Measurements from ENCODE around the gene PPP1R9B. TPM values are rescaled to one million over a fixed set of nuclear protein-coding genes. Genes with fewer than 3 reads are reported as not detected.

Gene PPP1R9B
- total RNA-seq, 4 donors from 2014 or later = 14.0 to 29.2 (median 20.0) TPM

DNA sequence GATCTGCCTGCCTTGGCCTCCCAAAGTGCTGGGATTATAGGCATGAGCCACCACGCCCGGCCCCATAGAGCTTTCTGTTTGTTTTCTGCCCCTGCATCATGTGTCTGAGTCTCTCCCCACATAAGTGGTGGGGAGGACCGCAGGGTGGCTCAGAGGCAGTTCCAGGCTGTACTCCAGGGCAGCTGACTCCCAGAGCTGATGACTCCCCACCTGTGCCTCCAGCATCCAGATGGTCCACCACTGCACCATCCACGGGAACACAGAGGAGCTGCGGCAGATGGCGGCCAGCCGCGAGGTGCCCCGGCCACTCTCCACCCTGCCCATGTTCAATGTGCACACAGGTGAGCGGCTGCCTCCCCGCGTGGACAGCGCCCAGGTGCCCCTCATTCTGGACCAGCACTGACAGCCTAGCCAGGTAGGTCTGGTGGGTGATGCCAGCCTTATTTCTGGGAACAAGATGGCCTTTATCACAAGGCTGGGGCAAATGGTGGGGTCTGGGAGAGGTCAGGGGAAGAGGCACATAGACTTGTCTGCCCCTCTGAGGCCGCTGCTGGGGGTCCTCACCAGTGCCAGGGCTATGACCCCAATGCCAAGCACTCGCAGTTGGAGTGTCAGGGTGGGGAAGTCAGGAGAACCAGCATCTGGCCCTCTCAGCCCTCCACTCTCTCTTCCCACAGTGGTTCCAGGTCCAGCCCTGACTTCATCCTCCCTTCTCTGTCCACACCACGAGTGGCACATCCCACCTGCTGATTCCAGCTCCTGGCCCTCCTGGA lies 24.7 kb upstream of the PPP1R9B start:
- no peak for TF ChIP-seq CTCF (IDR thresholded peaks at IDR 0.05; ENCODE audit: low read depth)

GRCh38 chr17:50174444-50174843 lies 24.0 kb upstream of the PPP1R9B start:
- TF ChIP-seq CTCF (IDR thresholded peaks at IDR 0.05; ENCODE audit: low read depth) = no peak

DNA sequence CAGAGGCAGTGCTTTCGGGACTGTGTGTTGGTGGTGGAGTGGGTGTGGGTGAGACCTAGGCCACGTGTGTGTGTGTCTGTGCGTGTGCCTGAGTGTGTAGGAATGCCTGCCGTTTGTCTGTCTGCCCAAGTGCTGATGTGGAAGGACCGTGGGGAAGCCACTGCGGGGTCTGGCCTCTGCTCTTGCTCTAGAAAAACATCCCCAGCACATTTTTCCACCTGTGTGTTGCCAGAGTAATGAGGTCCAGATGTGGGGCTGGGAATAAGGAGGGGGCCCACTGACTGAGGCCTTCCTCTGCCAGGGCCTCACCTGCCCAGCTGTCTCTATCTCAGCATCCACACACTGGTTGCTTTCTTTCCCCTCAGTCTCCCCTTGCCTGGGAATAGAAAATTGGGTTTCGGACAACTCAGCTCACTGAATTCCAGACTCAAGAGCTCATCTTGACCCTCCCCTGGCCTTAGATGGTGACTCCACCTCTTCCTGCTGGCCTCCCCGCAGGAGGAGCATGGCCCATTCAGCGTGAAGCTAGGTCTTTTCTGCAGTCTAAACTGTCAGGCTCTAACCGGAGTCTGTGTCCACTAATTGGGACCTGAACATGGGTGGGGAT lies 23.0 kb upstream of the PPP1R9B start:
- no peak for TF ChIP-seq CTCF (IDR thresholded peaks at IDR 0.05; ENCODE audit: low read depth)

DNA sequence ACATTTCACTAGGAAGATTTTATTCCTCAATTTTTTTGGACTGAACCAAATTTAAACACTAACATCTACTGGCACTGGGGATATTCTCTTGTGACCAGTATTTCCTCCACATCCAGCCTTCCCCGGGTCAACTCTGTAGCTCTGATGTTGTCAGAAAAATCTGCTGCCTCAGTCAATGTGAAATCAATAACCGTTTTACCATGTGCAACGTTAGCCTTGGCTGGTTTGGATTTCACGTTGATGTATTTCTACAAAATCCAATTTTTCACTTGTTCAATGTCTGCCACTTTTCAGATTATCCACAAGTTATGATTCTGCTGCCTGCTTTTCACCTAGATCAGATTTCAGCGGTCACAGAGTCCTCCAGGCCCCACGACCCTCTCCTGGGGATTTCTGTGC lies 22.5 kb upstream of the PPP1R9B start:
- TF ChIP-seq CTCF (IDR thresholded peaks at IDR 0.05; ENCODE audit: low read depth) = no peak

- no peak for TF ChIP-seq CTCF (IDR thresholded peaks at IDR 0.05; ENCODE audit: low read depth)
Observed at GRCh38 chr17:50172130-50172529, 21.7 kb upstream of the PPP1R9B start.

DNA sequence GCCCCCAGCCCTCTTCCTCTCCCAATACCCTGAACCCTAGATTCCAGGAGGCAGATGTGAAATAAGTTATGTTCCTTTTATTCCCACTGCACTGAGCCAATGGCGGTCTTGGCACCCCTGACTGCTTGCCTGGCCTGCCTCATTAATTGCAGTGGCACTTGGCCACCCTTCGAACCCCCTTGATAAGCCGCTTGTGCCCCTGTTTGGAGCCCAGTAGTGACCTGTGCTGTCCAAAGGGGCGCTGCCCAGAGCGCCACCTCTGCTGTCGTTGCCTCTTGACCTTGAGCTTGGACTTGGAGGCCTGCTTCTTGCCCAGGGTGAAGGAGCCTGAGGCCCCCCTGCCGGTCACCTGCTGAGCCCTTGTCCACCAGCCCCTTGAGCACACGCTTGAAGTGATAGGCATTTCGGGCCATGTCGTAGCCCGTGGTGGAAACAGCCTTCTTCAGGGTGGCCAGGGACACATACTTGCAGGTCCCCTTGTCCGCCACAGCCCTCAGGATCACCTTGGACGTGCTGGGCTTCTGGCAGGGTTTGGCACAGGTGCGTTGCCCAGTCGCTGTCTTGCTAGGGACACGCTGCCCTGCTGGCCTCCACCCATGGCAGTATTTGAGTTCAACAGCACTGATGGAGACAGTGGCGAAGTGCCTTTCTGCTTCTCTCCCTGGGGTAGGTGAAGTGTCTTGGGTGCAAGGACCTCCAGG lies 21.0 kb upstream of the PPP1R9B start:
- no peak for TF ChIP-seq CTCF (IDR thresholded peaks at IDR 0.05; ENCODE audit: low read depth)
